Breast epithelium (tissue), 3 donors: ENCODE results near the gene POR.

ENCODE experiments used
- POLR2A ChIP-seq: fragments of 450-650 bp; IDR thresholded peaks from one replicate; pipeline ENCODE4 v1.6.1; 2016; ENCODE audit warnings: antibody characterized with exemption, mild to moderate bottlenecking, moderate library complexity
- POLR2AphosphoS5 ChIP-seq, 3 donors: sonication (generic); formaldehyde crosslinking; IDR thresholded peaks; one replicate each; pipeline ENCODE4 v1.6.1; 2017; ENCODE audit warnings: antibody characterized with exemption in 3 of 3
- TF ChIP-seq, protein P1 (sequence below), 3 donors: fragments of 450-650 bp; IDR thresholded peaks; one replicate each; pipeline ENCODE4 v1.5.1; 2016 to 2017; ENCODE audit warnings: antibody characterized with exemption in 3 of 3, mild to moderate bottlenecking in 3 of 3, moderate library complexity in 3 of 3

DNA sequence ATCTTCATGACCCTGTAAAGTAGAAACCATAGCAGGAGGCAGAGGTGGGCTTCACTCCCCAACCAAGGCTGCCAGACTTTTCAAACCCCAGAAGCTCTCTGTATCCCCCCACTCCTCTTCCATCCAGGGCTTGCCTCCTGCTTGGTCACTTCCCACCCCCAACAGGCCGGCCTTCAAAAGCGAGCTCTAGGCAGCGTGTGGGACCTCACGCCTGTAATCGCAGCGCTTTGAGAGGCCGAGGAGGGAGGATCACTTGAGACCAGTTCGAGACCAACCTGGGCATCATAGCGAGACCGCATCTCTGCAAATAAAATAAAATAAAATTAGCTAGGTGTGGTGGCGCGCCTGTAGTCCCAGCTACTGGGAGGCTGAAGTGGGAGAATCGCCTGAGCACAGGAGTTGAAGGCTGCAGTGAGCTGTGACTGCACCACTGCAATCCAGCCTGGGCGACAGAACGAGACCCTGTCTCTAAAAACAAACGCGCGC, 743 bp upstream of the POR start:
- TF ChIP-seq, protein P1, sequence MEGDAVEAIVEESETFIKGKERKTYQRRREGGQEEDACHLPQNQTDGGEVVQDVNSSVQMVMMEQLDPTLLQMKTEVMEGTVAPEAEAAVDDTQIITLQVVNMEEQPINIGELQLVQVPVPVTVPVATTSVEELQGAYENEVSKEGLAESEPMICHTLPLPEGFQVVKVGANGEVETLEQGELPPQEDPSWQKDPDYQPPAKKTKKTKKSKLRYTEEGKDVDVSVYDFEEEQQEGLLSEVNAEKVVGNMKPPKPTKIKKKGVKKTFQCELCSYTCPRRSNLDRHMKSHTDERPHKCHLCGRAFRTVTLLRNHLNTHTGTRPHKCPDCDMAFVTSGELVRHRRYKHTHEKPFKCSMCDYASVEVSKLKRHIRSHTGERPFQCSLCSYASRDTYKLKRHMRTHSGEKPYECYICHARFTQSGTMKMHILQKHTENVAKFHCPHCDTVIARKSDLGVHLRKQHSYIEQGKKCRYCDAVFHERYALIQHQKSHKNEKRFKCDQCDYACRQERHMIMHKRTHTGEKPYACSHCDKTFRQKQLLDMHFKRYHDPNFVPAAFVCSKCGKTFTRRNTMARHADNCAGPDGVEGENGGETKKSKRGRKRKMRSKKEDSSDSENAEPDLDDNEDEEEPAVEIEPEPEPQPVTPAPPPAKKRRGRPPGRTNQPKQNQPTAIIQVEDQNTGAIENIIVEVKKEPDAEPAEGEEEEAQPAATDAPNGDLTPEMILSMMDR (IDR thresholded peaks at IDR 0.05), result no peak
- no peak for TF ChIP-seq POLR2A
- no peak for TF ChIP-seq POLR2AphosphoS5 (IDR thresholded peaks at IDR 0.05)
